ENCODE data around the gene TULP4. TPM values are rescaled to one million over a fixed set of nuclear protein-coding genes. Genes with fewer than 3 reads are reported as not detected.

The TULP4 gene
- total RNA-seq, 1 donor from 2014 or later = 105 TPM

DNA sequence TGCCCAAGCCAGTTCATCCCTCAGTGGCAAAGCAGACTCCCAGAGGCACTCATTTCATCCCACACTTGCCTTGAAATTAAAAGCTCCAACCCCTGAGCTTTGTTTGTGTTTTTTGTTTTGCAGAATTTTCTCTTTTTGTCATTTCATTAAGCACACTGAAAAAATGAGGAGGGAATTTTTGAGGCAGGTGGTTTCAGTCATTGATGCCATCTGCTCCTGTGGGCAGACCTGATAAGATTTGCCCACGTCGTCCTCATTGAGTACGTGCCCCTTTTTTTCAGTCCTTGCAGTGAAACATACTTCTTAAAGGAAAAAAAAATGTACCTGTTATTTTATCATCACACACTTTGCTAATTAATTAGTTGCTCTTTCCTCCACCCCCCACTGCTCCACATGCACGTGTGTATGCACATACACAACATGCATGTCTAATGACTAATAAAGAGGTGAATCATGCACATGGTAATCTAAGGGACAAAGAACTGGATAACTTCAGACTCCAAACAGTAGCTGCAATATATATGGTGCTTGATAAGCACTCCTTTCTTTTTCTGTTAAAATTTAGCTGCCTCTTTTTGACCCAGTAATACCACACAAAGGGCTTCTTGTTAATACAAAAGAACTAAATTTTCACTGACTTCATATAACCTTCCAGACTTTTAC is 145.5 kb downstream of the TULP4 start:
- Histone ChIP-seq H3K4me3 (ENCODE audit: low read depth, low read length) (no peak overlapping the region), H3K27me3 (ENCODE audit: control insufficient read depth, insufficient read depth, low read length) (no peaks in the 10 kb centered on the region), H3K36me3 (ENCODE audit: control insufficient read depth, insufficient read depth, low read length) (no peaks in the 10 kb centered on the region)
- DNase-seq (ENCODE audit: low read depth) = no peak
- TF ChIP-seq, protein P1, sequence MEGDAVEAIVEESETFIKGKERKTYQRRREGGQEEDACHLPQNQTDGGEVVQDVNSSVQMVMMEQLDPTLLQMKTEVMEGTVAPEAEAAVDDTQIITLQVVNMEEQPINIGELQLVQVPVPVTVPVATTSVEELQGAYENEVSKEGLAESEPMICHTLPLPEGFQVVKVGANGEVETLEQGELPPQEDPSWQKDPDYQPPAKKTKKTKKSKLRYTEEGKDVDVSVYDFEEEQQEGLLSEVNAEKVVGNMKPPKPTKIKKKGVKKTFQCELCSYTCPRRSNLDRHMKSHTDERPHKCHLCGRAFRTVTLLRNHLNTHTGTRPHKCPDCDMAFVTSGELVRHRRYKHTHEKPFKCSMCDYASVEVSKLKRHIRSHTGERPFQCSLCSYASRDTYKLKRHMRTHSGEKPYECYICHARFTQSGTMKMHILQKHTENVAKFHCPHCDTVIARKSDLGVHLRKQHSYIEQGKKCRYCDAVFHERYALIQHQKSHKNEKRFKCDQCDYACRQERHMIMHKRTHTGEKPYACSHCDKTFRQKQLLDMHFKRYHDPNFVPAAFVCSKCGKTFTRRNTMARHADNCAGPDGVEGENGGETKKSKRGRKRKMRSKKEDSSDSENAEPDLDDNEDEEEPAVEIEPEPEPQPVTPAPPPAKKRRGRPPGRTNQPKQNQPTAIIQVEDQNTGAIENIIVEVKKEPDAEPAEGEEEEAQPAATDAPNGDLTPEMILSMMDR (IDR thresholded peaks at IDR 0.05; ENCODE audit: insufficient read depth, low read length, poor library complexity, severe bottlenecking) = no peak

DNA sequence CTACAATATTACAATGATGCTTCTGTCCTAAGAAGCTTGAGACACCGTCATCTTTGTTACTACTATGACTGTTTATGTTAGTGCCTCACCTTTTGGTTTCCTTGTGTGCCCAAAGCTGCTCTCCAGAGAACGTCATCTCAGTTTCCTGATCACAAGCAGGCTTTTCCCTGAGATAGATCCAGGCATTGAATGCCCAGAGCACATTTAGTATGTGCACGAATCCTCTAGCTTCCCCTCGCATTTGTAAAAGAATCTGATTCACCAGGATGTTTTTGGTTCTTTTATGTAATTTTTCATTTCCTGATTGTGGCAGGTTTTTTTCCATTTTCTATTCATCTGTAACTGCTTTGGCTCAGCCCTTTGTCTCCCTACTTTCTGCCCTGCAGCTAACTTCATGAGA is 147.5 kb downstream of the TULP4 start:
- Histone ChIP-seq H3K4me3 (ENCODE audit: low read depth, low read length) (no peak overlapping the region), H3K27me3 (ENCODE audit: control insufficient read depth, insufficient read depth, low read length) (no peaks in the 10 kb centered on the region), H3K36me3 (ENCODE audit: control insufficient read depth, insufficient read depth, low read length) (no peaks in the 10 kb centered on the region)
- TF ChIP-seq, protein P1 (IDR thresholded peaks at IDR 0.05; ENCODE audit: insufficient read depth, low read length, poor library complexity, severe bottlenecking) = no peak
- no peak for DNase-seq (ENCODE audit: low read depth)

DNA sequence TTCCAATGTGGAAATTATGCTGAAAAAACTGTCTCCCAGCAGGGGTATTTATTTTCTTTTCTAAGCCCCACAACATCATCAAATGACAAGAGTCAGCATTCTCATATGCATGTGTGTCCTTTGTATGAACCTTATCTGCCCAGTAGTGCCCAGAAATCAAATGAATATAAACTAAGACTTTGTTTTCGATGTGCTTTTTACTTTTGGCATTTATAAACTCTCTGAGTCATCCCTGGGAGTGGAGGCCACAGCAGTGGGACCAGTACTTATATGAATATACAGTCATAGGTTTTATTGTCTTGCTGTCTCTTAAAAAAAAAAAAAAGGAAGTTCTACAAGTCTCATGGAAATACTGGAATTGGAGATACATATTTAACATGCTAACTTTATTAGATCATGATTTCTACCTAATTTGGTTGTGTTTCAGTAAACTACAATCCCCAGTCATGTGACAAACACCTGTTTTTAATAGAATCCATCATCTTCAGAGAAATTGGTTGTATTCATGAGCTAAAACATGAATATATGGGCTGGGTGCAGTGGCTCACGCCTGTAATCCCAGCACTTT is 148.4 kb downstream of the TULP4 start:
- H3K27me3 ChIP-seq (ENCODE audit: control insufficient read depth, insufficient read depth, low read length) = no peaks in the 10 kb centered on the region
- no peak for DNase-seq (ENCODE audit: low read depth)
- H3K36me3 ChIP-seq (ENCODE audit: control insufficient read depth, insufficient read depth, low read length) = no peaks in the 10 kb centered on the region
- TF ChIP-seq, protein P1 (IDR thresholded peaks at IDR 0.05; ENCODE audit: insufficient read depth, low read length, poor library complexity, severe bottlenecking) = no peak
- no peak overlapping the region for H3K4me3 ChIP-seq (ENCODE audit: low read depth, low read length)

DNA sequence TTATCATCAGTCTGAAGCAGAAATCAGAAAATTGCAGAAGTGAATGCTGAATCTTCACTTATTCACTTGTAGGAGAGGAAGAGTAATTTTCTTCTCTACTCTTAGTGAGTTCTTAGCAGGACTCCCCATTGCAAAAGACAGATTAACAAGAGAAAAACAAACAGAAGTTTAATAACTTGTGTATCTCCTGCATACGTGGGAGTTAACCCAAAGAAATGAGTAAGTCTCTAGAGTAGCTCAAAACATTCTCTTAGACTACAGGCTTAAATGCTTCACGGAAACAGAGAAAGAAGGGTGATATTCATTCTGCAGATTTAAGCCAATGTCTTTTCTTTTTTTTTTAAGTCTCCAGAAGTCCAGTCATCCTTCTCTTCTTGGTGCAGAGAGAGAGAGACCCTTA is 149.7 kb downstream of the TULP4 start:
- H3K36me3 ChIP-seq (ENCODE audit: control insufficient read depth, insufficient read depth, low read length) = no peaks in the 10 kb centered on the region
- H3K4me3 ChIP-seq (ENCODE audit: low read depth, low read length) = no peak overlapping the region
- TF ChIP-seq, protein P1 (IDR thresholded peaks at IDR 0.05; ENCODE audit: insufficient read depth, low read length, poor library complexity, severe bottlenecking) = no peak
- no peaks in the 10 kb centered on the region for H3K27me3 ChIP-seq (ENCODE audit: control insufficient read depth, insufficient read depth, low read length)
- DNase-seq (ENCODE audit: low read depth) = no peak

DNA sequence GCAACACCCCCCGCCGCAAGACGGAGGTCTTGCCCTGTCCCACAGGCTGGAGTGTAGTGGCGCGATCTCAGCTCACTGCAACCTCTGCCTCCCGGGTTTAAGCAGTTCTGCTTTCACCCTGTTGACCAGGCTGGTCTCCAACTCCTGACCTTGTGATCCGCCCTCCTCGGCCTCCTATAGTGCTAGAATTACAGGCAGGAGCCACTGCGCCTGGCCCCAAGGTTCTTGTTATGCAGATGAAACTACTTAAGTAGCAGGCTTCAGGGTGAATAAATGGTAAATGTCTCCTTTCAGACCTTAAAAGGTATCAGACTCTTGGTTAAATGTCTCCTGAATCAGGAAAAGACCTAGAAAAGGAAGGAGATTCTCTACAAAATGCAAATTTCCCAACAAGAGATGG is 152.2 kb downstream of the TULP4 start:
- DNase-seq (ENCODE audit: low read depth) = no peak
- Histone ChIP-seq H3K4me3 (ENCODE audit: low read depth, low read length) (no peak overlapping the region), H3K27me3 (ENCODE audit: control insufficient read depth, insufficient read depth, low read length) (no peaks in the 10 kb centered on the region), H3K36me3 (ENCODE audit: control insufficient read depth, insufficient read depth, low read length) (no peaks in the 10 kb centered on the region)
- TF ChIP-seq, protein P1 (IDR thresholded peaks at IDR 0.05; ENCODE audit: insufficient read depth, low read length, poor library complexity, severe bottlenecking) = no peak

DNA sequence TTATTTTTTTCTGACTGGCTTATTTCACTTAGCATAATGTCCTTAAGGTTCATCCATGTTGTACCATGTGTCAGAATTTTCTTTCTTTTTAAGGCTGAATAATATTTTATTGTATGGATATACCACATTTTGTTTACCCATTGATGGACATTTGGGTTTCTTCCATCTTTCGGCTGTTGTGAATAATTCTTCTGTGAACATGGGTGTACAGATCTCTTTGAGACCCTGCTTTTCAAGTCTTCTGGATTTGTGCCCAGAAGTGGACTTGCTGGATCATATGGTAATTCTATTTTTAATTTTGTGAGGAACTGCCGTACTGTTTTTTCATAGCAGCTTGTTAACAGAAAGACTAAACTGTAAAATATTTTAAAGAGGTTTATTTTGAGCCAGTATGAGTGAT is 153.0 kb downstream of the TULP4 start:
- Histone ChIP-seq H3K36me3 (ENCODE audit: control insufficient read depth, insufficient read depth, low read length) (no peaks in the 10 kb centered on the region), H3K4me3 (ENCODE audit: low read depth, low read length) (no peak overlapping the region), H3K27me3 (ENCODE audit: control insufficient read depth, insufficient read depth, low read length) (no peaks in the 10 kb centered on the region)
- no peak for DNase-seq (ENCODE audit: low read depth)
- TF ChIP-seq, protein P1 (IDR thresholded peaks at IDR 0.05; ENCODE audit: insufficient read depth, low read length, poor library complexity, severe bottlenecking) = no peak

Data from kidney epithelial cell (primary cell).